Endothelial cell of umbilical vein (primary cell): Measurements from ENCODE around the gene FAM237B.
"Not testable (repeated sequence)": the region's sequence is repeated elsewhere in the genome, so short reads cannot be mapped to it uniquely, and the experiment has no call there.

Experiments used
- EZH2 ChIP-seq: IDR thresholded peaks from 2 replicates; pipeline ENCODE4 v1.6.1; 2012; ENCODE audit warnings: borderline replicate concordance, low read depth, mild to moderate bottlenecking, moderate library complexity, low read length, inconsistent platforms; ENCODE audit not compliant: severe bottlenecking
- JUN ChIP-seq: IDR thresholded peaks from 2 replicates; pipeline ENCODE4 v1.6.1; 2011; ENCODE audit warnings: borderline replicate concordance, low read depth; ENCODE audit not compliant: insufficient read length, insufficient read depth
- TF ChIP-seq, protein P1 (sequence below), 2 donors: IDR thresholded peaks; 1 replicate in 1 of 2; 2 replicates in 1 of 2; pipeline ENCODE4 v1.5.1; 2011; ENCODE audit warnings: low read length in 2 of 2, mild to moderate bottlenecking in 2 of 2, moderate library complexity in 2 of 2, control low read depth in 1 of 2, inconsistent platforms in 1 of 2, low read depth in 1 of 2; ENCODE audit not compliant: insufficient read depth in 1 of 2; ENCODE audit errors: extremely low read depth in 1 of 2

DNA sequence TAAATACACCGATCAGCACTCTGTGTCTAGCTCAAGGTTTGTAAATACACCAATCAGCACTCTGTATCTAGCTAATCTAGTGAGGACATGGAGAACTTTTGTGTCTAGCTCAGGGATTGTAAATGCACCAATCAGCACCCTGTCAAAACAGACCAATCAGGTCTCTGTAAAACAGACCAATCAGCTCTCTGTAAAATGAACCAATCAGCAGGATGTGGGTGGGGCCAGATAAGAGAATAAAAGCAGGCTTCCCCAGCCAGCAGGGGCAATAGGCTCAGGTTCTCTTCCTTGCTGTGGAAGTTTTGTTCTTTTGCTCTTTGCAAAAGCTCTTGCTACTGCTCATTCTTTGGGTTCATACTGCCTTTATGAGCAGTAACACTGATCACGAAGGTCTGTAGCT, 13.8 kb upstream of the FAM237B start:
- TF ChIP-seq, protein P1, sequence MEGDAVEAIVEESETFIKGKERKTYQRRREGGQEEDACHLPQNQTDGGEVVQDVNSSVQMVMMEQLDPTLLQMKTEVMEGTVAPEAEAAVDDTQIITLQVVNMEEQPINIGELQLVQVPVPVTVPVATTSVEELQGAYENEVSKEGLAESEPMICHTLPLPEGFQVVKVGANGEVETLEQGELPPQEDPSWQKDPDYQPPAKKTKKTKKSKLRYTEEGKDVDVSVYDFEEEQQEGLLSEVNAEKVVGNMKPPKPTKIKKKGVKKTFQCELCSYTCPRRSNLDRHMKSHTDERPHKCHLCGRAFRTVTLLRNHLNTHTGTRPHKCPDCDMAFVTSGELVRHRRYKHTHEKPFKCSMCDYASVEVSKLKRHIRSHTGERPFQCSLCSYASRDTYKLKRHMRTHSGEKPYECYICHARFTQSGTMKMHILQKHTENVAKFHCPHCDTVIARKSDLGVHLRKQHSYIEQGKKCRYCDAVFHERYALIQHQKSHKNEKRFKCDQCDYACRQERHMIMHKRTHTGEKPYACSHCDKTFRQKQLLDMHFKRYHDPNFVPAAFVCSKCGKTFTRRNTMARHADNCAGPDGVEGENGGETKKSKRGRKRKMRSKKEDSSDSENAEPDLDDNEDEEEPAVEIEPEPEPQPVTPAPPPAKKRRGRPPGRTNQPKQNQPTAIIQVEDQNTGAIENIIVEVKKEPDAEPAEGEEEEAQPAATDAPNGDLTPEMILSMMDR (IDR thresholded peaks at IDR 0.05; ENCODE audit: extremely low read depth in 1 of 2, insufficient read depth in 1 of 2, low read depth in 1 of 2, low read length in 2 of 2), result not testable (repeated sequence)
- TF ChIP-seq EZH2, JUN: not testable (repeated sequence)
